Measurements from ENCODE around the gene ITGAL. TPM values are rescaled to one million over a fixed set of nuclear protein-coding genes. Genes with fewer than 3 reads are reported as not detected.
"Not testable (repeated sequence)": the region's sequence is repeated elsewhere in the genome, so short reads cannot be mapped to it uniquely, and the experiment has no call there.

Gene ITGAL
- polyA plus RNA-seq, 1 donor (not counting 4 experiments of a cell fraction or from before 2014, with no cell fraction given) = not detected

- dilution Hi-C loops (cut with MboI; ENCODE audit: extremely low pct_ligation_motif_present, low sequenced_read_pairs) = no loop called here
- no peaks in the 10 kb centered on the region for H3K9me3 ChIP-seq (ENCODE audit: control insufficient read depth, low read depth, low read length)
- no peak overlapping the region for H3K4me3 ChIP-seq (ENCODE audit: control insufficient read depth in 2 of 3, extremely low read depth in 1 of 3, insufficient read depth in 2 of 3, low read depth in 1 of 3, low read length in 3 of 3)
- DNase-seq (ENCODE audit: low read depth, low spot score) = no peak
- TF ChIP-seq CTCF (optimal IDR thresholded peaks at IDR 0.05 in 1 of 3, IDR thresholded peaks at IDR 0.05 in 1 of 3, conservative IDR thresholded peaks at IDR 0.05 in 1 of 3; ENCODE audit: extremely low read depth in 1 of 3, insufficient read depth in 2 of 3, low read length in 3 of 3) (no peak), EZH2 (IDR thresholded peaks at IDR 0.05; ENCODE audit: low read length) (no peak)
- no peak for FAIRE-seq
- H3K9ac ChIP-seq (ENCODE audit: control insufficient read depth, extremely low read depth, insufficient read depth, low read length) = no peak overlapping the region
- H3K79me2 ChIP-seq (ENCODE audit: control insufficient read depth, insufficient read depth, low read length) = peaks cover 5% of the 10 kb centered on the region
- no peaks in the 10 kb centered on the region for H4K20me1 ChIP-seq (ENCODE audit: control insufficient read depth, extremely low read depth, insufficient read depth, low read length)
- peaks cover 11% of the 10 kb centered on the region for H3K4me1 ChIP-seq (ENCODE audit: control insufficient read depth, extremely low read depth, insufficient read depth, low read length)
- no peaks in the 10 kb centered on the region for H3K36me3 ChIP-seq (ENCODE audit: control insufficient read depth in 2 of 2, extremely low read depth in 1 of 2, insufficient read depth in 2 of 2, low read length in 2 of 2)
- no peak overlapping the region for H3K4me2 ChIP-seq (ENCODE audit: control insufficient read depth, extremely low read depth, insufficient read depth, low read depth, low read length)
- no peak overlapping the region for H2AFZ ChIP-seq (ENCODE audit: control insufficient read depth, low read length)
- H3K9me1 ChIP-seq (ENCODE audit: control insufficient read depth, extremely low read depth, insufficient read depth, low read length) = no peaks in the 10 kb centered on the region
- H3K27me3 ChIP-seq (ENCODE audit: control insufficient read depth, extremely low read depth, insufficient read depth, low read length) = no peaks in the 10 kb centered on the region
- H3K27ac ChIP-seq (ENCODE audit: control insufficient read depth, insufficient read depth, low read length) = no peak overlapping the region
Observed at GRCh38 chr16:30539000-30539964, 66.7 kb downstream of the ITGAL start.

- H3K27ac ChIP-seq (ENCODE audit: control insufficient read depth, insufficient read depth, low read length); dilution Hi-C loops (cut with MboI; ENCODE audit: extremely low pct_ligation_motif_present, low sequenced_read_pairs); H3K79me2 ChIP-seq (ENCODE audit: control insufficient read depth, insufficient read depth, low read length): not testable (repeated sequence)
Observed at GRCh38 chr16:30539986-30540526, 67.5 kb downstream of the ITGAL start.

GRCh38 chr16:30540916-30541464, 68.4 kb downstream of the ITGAL start:
- H3K36me3 ChIP-seq (ENCODE audit: control insufficient read depth in 2 of 2, extremely low read depth in 1 of 2, insufficient read depth in 2 of 2, low read length in 2 of 2); H3K27me3 ChIP-seq (ENCODE audit: control insufficient read depth, extremely low read depth, insufficient read depth, low read length); H3K9ac ChIP-seq (ENCODE audit: control insufficient read depth, extremely low read depth, insufficient read depth, low read length); H3K4me2 ChIP-seq (ENCODE audit: control insufficient read depth, extremely low read depth, insufficient read depth, low read depth, low read length); H3K4me1 ChIP-seq (ENCODE audit: control insufficient read depth, extremely low read depth, insufficient read depth, low read length); H4K20me1 ChIP-seq (ENCODE audit: control insufficient read depth, extremely low read depth, insufficient read depth, low read length); H3K9me3 ChIP-seq (ENCODE audit: control insufficient read depth, low read depth, low read length); FAIRE-seq; H3K27ac ChIP-seq (ENCODE audit: control insufficient read depth, insufficient read depth, low read length); H2AFZ ChIP-seq (ENCODE audit: control insufficient read depth, low read length); dilution Hi-C loops (cut with MboI; ENCODE audit: extremely low pct_ligation_motif_present, low sequenced_read_pairs); H3K9me1 ChIP-seq (ENCODE audit: control insufficient read depth, extremely low read depth, insufficient read depth, low read length); DNase-seq (ENCODE audit: low read depth, low spot score); H3K79me2 ChIP-seq (ENCODE audit: control insufficient read depth, insufficient read depth, low read length); H3K4me3 ChIP-seq (ENCODE audit: control insufficient read depth in 2 of 3, extremely low read depth in 1 of 3, insufficient read depth in 2 of 3, low read depth in 1 of 3, low read length in 3 of 3): not testable (repeated sequence)

More at GRCh38 chr16:30539986-30540526, 67.5 kb downstream of the ITGAL start:
- not testable (repeated sequence) for FAIRE-seq; H3K9me3 ChIP-seq (ENCODE audit: control insufficient read depth, low read depth, low read length); H3K4me2 ChIP-seq (ENCODE audit: control insufficient read depth, extremely low read depth, insufficient read depth, low read depth, low read length); H3K9ac ChIP-seq (ENCODE audit: control insufficient read depth, extremely low read depth, insufficient read depth, low read length); H3K36me3 ChIP-seq (ENCODE audit: control insufficient read depth in 2 of 2, extremely low read depth in 1 of 2, insufficient read depth in 2 of 2, low read length in 2 of 2); DNase-seq (ENCODE audit: low read depth, low spot score); H3K9me1 ChIP-seq (ENCODE audit: control insufficient read depth, extremely low read depth, insufficient read depth, low read length); H2AFZ ChIP-seq (ENCODE audit: control insufficient read depth, low read length); H3K27me3 ChIP-seq (ENCODE audit: control insufficient read depth, extremely low read depth, insufficient read depth, low read length); H4K20me1 ChIP-seq (ENCODE audit: control insufficient read depth, extremely low read depth, insufficient read depth, low read length); H3K4me3 ChIP-seq (ENCODE audit: control insufficient read depth in 2 of 3, extremely low read depth in 1 of 3, insufficient read depth in 2 of 3, low read depth in 1 of 3, low read length in 3 of 3)
- peaks cover 11% of the 10 kb centered on the region for H3K4me1 ChIP-seq (ENCODE audit: control insufficient read depth, extremely low read depth, insufficient read depth, low read length)

All from keratinocyte (primary cell).